ENCODE measurements around the gene WWC2. TPM values are rescaled to one million over a fixed set of nuclear protein-coding genes. Genes with fewer than 3 reads are reported as not detected.

WWC2 gene
- total RNA-seq, 1 donor from 2014 or later = 46.2 TPM

GRCh38 chr4:183073838-183074145, 25.3 kb upstream of the WWC2 start:
- H3K4me3 ChIP-seq (ENCODE audit: low read depth, low read length) = no peak overlapping the region
- TF ChIP-seq CTCF (conservative IDR thresholded peaks at IDR 0.05; ENCODE audit: low read depth, low read length) = no peak
- no peak for DNase-seq (ENCODE audit: low read depth)

- H3K4me3 ChIP-seq (ENCODE audit: low read depth, low read length) = no peak overlapping the region
- peak; percentile 54 for DNase-seq (ENCODE audit: low read depth)
- TF ChIP-seq CTCF (conservative IDR thresholded peaks at IDR 0.05; ENCODE audit: low read depth, low read length) = no peak
Observed at GRCh38 chr4:183074288-183074990, 24.6 kb upstream of the WWC2 start.

GRCh38 chr4:183078634-183079033, 20.4 kb upstream of the WWC2 start:
- TF ChIP-seq CTCF (conservative IDR thresholded peaks at IDR 0.05; ENCODE audit: low read depth, low read length) = no peak

GRCh38 chr4:183080372-183081115, 18.5 kb upstream of the WWC2 start:
- no peak for DNase-seq (ENCODE audit: low read depth)
- no peak overlapping the region for H3K4me3 ChIP-seq (ENCODE audit: low read depth, low read length)
- TF ChIP-seq CTCF (conservative IDR thresholded peaks at IDR 0.05; ENCODE audit: low read depth, low read length) = no peak

More at GRCh38 chr4:183078634-183079033, 20.4 kb upstream of the WWC2 start:
- H3K4me3 ChIP-seq (ENCODE audit: low read depth, low read length) = no peak overlapping the region
- no peak for DNase-seq (ENCODE audit: low read depth)

GRCh38 chr4:183081116-183081469, 18.0 kb upstream of the WWC2 start:
- H3K4me3 ChIP-seq (ENCODE audit: low read depth, low read length) = no peak overlapping the region
- no peak for TF ChIP-seq CTCF (conservative IDR thresholded peaks at IDR 0.05; ENCODE audit: low read depth, low read length)
- no peak for DNase-seq (ENCODE audit: low read depth)

GRCh38 chr4:183082053-183082452, 17.0 kb upstream of the WWC2 start:
- no peak for DNase-seq (ENCODE audit: low read depth)
- no peak for TF ChIP-seq CTCF (conservative IDR thresholded peaks at IDR 0.05; ENCODE audit: low read depth, low read length)
- no peak overlapping the region for H3K4me3 ChIP-seq (ENCODE audit: low read depth, low read length)

Measured in epithelial cell of proximal tubule (primary cell).